ENCODE measurements around the gene TDRD1.

- TF ChIP-seq CTCF (IDR thresholded peaks at IDR 0.05): no peak
- no peak for TF ChIP-seq POLR2A (IDR thresholded peaks at IDR 0.05)
These were observed 4.4 kb downstream of the TDRD1 start for GRCh38 chr10:114183563-114183962.

Data from tibial nerve (tissue), 3 donors.